Suppressor macrophage (primary cell): ENCODE results near the gene ARHGEF18.
A peak's percentile ranks its signal among the peaks of the same experiment; 100 is the strongest.

ENCODE experiments used
- DNase-seq, 4 experiments: peaks; one replicate each; pipeline ENCODE4 v3.0.0-alpha.2; 2020 to 2022

Gene ARHGEF18

DNA sequence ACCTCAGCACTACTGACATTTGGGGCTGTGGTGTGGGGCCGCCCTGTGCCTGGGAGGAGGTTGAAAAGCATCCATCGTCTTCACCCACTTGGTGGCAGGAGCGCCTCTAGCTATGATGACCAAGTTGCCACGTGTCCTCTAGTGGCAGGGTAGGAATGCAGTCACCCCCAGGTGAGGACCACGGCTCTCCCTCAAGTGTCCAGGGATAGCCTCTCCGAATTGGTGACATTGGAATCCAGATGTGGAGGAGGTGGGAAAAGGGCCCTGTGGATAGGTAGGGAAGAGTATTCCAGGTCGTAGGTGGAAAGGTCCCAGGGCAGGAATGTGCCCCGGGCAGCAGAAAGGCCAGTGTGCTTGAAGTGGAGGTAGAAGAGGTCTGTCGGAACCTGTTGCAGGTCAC, 37.6 kb downstream of the ARHGEF18 start:
- peak in 1 of 4 experiments; percentile 35 for DNase-seq

DNA sequence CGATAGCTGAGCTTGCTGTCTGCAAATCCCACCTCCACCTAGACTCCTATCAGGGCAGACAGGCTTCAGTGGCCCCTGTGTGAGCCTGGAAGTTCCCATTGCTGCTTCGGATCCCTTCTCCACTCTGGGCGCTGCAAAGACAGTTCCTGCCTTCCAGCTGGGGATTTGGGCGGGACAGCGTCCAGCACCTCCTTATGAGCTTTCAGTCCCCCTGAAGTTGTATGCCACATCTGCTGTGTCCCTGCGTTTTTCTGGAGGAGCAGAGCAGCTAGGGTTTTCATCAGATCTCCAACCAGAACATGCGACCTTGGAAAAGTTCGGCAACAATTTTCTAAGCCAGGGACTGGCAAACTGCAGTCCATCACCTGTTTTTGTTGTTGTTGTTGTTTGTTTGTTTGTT, 38.0 kb downstream of the ARHGEF18 start:
- no peak for DNase-seq

DNA sequence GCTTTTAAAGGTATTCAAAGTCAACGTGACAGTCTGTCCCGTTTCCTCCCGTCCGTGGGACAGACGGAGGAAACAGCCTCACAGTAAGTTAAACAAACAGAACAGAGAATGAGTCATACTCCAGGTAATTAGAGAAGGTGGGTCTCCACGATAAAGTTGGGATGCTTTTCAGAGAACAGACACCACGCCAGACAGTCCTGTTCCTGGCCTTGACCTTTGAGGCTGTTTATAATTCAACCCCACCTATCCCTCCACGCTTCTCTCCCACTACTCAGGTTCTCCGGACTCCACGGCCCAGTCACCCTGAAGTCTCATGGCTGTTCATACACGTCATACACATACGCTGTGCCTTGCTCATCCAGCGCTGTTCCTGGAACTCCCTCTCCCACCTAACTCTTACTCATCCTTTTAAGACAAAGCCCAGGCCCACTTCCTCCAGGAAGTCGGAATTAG, 42.5 kb downstream of the ARHGEF18 start:
- no peak for DNase-seq

DNA sequence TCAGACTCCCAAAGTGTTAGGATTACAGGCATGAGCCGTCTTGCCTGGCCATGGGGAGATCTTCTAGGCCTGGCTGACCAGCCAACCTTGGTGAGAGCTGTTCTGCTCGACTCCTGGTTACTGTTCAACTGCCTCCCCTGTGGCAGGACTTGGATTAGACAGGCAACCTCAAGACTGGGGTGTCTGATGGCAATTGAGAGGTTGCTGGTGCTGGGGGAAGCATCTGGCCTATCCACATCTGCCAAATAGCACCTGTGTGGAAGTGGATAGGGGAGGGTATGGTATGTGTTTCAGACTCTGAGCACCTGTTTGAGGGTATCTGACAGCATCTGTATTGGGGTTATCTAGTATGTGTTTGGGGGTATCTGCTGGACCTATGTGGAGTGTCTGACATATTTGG, 44.7 kb downstream of the ARHGEF18 start:
- no peak for DNase-seq

DNA sequence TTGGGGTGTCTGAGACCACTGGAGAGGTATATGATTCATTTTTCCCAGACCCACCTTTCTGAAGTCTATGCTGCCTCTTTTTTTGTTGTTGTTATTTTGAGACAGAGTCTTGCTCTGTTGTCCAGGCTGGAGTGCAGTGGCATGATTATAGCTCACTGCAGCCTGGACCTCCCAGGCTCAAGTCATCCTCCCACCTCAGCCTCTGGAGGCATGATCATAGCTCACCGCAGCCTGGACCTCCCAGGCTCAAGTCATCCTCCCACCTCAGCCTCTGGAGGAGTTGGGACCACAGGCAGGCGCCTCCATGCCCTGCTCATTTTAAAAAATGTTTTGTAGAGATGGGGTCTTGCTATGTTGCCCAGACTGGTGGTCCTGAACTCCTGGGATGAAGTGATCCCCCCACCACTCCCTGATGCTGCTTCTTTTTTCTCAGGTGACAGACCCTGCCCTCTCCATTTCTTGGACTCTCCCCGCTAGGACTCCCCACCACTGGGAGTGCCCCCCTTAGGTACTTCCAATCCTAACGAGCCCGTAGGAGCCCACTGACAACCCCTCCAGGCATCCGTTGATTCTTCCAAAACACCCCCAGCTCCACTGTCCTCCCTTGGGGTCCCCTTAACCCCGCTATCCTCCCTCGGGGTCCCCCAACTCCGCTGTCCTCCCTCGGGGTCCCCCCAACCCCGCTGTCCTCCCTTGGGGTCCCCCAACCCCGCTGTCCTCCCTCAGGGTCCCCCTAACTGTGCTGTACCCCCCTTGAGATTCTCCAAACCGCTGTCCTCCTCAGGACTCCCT, 45.4 kb downstream of the ARHGEF18 start:
- peak; percentile 56 to 81 (median 70) for DNase-seq

DNA sequence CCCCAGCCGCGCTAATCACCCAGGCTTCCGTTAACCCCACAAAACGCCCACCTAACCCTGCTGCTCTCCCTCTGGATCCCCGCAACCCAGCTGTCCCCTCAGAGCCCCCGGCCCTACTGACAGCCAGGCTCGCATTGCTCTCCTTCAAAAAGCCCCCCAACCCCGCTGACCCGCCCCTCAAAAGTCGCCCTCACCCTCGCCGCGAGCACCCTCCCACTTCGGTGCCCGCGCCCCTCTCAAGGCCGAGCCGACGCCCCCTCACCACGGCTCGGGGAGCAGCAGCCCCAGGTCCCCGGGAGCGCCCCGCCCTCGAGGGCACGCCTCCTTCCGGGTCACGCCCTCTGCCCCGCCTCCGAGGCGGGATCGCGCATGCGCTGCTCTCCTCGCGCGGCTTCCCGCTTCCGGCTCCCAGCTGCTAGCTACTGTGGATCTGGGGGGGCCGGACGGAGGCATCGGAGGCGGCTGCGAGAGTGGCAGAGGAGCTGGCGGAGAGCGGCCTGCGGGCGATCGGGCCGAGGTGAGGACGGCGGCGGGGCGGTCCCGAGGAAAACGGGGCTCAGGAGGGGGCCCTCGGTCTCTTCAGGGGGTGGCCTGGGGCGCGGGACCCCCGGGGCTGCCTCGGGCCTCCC, 46.1 kb downstream of the ARHGEF18 start:
- DNase-seq, result peak; percentile 95 to 97 (median 97)

DNA sequence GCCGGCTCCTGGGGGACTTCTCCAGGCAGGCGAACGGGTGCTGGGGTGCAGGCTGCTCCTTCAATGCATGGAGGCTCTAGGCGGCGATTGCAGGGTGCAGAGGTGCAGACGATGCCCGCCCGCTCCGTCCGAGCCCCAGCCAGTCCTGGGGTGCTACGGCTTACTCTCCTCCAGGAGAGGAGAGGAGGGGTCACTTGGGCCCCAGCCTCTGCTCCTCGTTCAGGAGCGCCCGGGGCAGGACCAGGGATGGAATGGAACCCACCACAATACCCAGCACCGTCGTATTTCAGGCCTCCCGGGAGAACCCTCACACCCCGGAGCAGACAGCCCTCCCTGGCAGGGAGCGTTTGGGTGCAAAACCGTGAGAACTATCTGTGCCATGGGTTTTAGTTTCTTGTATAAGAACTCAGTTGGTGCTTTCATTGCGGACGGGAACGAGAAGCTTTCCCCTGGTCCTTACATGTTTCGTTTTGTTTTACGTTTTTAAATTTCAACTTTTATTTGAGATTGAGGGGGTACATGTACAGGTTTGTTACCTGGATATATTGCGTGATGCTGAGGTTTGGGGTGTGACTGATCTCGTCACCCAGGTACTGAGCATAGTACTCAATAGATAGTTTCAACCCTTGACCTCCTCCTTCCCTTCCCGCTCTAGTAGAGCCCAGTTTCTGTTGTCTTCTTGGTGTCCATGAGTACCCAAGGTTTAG, 46.8 kb downstream of the ARHGEF18 start:
- DNase-seq, result peak in 3 of 4 experiments; percentile 17 to 29 (median 28)

DNA sequence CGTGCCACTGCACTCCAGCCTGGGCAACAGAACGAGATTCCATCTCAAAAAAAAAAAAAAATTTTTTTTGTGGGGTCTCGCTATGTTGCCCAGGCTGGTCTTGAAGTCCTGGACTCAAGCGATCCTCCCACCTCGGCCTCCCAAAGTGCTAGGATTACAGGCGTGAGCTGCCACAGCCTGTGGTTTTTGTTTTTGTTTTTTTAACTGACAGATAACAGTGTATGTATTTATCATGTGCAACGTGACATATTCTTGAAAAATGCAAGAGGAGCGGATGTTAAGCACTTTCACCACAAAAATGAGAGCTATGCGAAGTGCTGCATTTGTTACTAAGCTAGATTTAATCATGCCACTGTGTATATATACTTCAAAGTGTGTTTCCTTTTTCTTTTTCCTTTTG, 49.0 kb downstream of the ARHGEF18 start:
- no peak for DNase-seq
